Measurements from ENCODE around the gene RANBP17.

DNA sequence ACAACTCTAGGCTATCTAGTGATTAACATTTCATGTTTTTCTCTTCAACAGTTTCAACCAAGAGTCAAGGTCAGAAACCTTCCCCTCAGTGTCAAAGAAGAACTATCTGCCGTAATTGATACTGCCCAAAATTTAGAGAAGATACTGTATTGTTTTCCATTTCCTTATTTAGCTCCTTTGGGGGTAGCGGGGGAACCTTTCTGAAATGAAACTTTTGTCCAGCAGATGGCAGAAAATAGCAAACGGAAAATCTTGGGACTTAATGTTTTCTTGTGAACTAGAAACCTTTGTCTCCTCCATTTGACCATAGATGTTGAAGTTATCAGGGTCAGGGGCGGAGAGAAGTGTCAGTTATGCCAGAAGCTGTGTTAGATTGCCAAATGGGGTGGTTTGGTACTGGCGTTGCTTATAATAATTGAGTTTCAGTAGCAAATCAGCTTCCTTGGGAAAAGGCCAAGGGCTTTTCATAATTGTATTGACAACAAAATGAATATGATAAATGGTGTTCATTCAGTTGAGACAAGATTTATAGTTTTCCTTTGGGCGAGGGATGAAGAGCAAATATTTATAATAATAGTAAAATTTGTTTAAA, 345.5 kb downstream of the RANBP17 start:
- TF ChIP-seq CTCF (IDR thresholded peaks at IDR 0.05) (peak; percentile 45), EZH2 (IDR thresholded peaks at IDR 0.05; ENCODE audit: borderline replicate concordance, insufficient read depth, low read depth, low read length, poor library complexity, severe bottlenecking) (no peak)
